Astrocyte of the cerebellum (primary cell): ENCODE measurements around the gene BRAT1.

ENCODE experiments used
- DNase-seq: peaks from one replicate; pipeline ENCODE4 v3.0.0-alpha.2; 2011; ENCODE audit warnings: low read depth
- H3K4me3 ChIP-seq: 2 replicates; pipeline ENCODE4 v1.5.1; 2011; ENCODE audit warnings: mild to moderate bottlenecking, low read depth, low read length, moderate library complexity
- in situ Hi-C: cut with HindIII; loops from 2 replicates; pipeline ENCODE4 v1.10.0; 2017; ENCODE audit warnings: low sequenced_read_pairs
- TF ChIP-seq, protein P1 (sequence below): IDR thresholded peaks from 2 replicates; pipeline ENCODE4 v1.5.1; 2012; ENCODE audit warnings: low read length, low read depth, moderate library complexity, mild to moderate bottlenecking; ENCODE audit errors: missing control alignments

BRAT1 gene

DNA sequence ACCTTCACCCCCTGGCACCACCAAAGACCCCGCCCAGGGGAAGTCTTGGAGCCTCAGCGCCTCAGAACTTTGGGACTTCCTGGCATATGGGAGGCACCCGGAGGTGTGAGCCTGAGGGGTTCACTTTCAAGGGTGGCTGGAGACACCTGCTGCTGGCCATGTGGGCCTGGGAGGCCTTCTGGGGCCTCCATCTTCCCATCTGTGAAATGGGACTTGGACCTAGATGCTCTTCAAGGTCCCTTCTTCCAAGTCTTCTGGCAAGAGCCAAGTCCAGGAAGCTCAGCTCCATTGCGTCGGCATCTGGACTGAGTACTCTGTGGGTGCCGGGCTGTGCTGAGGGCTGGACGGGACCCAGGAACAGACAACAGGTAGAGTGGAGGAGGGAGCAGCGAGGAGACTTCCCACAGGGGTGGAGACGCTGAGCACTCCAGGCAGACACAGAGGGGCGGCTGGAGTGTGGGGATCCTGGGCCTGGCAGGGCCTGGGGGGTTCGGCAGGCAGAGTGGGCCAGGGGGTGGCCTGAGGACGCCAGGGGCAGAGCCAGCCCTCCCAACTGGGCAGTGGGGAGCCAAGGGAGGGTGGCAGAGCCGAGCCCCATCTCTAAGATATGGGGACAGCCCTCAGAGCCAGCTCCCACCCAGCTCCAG is 45.1 kb downstream of the BRAT1 start:
- TF ChIP-seq, protein P1, sequence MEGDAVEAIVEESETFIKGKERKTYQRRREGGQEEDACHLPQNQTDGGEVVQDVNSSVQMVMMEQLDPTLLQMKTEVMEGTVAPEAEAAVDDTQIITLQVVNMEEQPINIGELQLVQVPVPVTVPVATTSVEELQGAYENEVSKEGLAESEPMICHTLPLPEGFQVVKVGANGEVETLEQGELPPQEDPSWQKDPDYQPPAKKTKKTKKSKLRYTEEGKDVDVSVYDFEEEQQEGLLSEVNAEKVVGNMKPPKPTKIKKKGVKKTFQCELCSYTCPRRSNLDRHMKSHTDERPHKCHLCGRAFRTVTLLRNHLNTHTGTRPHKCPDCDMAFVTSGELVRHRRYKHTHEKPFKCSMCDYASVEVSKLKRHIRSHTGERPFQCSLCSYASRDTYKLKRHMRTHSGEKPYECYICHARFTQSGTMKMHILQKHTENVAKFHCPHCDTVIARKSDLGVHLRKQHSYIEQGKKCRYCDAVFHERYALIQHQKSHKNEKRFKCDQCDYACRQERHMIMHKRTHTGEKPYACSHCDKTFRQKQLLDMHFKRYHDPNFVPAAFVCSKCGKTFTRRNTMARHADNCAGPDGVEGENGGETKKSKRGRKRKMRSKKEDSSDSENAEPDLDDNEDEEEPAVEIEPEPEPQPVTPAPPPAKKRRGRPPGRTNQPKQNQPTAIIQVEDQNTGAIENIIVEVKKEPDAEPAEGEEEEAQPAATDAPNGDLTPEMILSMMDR, result no peak
- DNase-seq, result no peak
- in situ Hi-C loops, result no loop called here
- H3K4me3 ChIP-seq, result no peak overlapping the region

DNA sequence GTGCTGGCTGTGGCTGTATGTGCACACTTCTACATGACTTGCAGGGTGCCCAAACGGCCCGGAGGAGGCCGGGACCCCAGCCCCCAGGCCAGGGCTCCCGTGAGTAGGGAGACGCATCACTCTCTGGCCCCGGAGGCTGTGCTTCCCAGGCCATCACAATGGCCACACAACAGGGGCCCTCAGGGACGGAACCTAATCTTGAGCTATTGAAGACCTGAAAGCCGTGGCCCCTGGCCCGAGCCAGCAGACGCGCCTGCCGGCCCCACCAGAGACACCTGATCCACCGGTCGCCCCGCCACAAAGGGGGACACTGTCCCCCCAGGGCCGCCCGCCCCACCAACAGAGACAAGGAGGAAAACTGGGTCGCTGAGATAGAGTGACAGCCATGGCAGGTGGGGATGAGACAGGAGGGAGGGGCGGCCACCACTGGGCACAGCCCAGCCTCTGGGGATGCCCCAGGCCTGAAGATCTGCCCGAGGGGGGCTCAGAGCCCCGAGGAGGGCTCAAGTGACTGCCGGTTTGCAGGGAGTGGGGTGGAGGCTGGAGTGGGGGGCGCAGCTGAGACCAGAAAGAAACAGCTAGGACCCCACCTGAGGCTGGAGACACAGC is 45.9 kb downstream of the BRAT1 start:
- H3K4me3 ChIP-seq, result no peak overlapping the region

DNA sequence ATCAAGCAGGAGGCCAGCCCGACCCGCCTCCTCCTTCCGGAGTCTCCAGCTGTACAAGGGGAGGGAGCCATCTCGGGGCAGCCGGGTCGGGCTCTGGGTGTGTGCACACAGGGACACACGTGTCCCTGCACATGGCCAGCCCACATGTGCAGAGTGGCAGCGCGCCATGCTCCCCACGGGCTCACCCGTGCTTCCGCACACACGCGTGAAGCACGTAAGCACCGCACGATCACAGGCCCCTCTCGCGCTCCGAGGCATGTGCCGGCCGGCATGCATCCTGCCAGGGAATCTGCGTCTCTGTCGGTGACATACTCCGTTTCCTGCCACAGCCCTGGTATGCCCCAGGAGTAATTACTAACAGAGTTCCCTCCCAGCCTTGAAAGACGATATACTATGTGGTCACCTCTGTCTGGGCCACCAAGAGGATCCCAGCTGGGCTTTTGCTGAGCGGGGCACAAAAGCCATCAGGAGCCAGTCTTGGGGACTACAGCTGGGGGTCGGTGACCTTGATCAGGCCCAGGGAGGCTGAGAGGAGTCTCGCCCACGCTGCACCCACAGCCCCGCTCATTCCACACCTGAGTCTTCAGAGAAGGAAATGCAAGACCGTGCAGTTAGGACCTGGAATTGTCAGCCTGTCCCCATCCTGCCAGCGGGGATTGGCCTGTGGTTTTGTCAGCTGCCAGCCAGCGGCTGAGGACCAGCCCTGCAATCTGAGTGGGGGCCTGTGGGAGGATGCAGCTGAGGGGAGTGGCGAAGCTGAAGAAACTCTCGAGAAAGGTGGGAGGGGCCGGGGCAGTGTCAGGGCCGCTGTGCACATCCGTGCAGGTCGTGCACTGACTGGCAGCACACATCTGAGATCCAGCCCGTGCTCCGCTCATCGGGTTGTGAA is 46.8 kb downstream of the BRAT1 start:
- DNase-seq, result no peak
- in situ Hi-C loops, result no loop called here
- TF ChIP-seq, protein P1, result no peak
- no peak overlapping the region for H3K4me3 ChIP-seq

More for the DNA sequence above, 45.9 kb downstream of the BRAT1 start:
- TF ChIP-seq, protein P1, result no peak
- DNase-seq, result no peak
- in situ Hi-C loops, result no loop called here

DNA sequence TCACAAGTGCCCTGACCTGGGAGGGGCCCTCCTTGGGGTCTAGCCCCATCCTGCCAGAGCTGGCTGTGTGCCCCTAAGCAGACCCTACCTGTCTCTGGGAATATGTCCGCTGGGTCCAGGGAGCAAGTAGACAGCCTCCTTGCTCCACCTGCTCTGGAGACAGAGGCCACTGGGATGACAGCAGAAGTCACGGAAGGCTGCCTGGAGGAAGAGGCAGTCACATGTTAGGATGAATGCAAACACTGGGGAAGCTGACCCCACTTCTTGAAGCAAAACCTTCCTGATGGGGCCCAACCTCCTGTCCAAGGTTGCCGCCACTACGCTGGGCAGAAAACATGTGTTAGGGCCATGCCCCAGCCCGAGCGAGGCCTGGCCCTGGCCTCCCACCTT is 47.4 kb downstream of the BRAT1 start:
- in situ Hi-C loops, result no loop called here
- DNase-seq, result no peak
- H3K4me3 ChIP-seq, result no peak overlapping the region
- TF ChIP-seq, protein P1, result no peak

DNA sequence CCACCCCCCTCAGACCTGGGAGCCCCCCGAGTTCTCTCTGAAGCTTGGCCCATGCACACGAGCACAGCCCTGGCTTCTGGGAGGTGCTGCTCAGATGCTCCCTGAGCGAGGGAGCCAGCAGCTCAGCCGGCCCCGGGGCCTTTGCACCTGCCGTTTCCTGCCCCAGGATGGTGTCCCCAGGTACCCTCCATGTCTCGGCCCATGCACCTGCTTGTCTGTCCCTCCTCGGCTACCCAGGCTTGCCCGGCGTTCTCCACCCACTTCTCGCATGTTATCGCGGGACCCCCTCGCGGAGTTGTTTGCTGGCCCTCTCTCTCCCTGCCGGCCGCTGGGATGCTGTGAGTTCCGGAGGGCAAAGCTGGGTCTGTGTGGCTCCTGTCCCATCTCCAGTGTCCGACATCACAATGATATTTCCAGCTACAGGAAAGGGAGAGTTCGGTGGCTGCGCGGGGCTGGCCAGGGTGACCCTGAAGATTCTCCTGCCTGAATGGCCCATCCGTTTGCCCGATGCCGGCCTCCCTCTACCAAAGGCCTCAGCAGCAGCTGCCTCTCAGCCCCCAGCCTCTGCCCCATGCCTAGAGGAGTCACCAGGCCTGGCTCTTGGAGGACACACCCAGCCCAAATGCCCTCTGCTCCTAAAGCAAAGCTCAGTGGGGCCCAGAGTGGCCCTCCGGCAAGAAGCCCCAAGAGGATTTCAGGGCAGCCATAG is 48.0 kb downstream of the BRAT1 start:
- no peak overlapping the region for H3K4me3 ChIP-seq
- no peak for DNase-seq
- TF ChIP-seq, protein P1, result no peak
- in situ Hi-C loops, result no loop called here

DNA sequence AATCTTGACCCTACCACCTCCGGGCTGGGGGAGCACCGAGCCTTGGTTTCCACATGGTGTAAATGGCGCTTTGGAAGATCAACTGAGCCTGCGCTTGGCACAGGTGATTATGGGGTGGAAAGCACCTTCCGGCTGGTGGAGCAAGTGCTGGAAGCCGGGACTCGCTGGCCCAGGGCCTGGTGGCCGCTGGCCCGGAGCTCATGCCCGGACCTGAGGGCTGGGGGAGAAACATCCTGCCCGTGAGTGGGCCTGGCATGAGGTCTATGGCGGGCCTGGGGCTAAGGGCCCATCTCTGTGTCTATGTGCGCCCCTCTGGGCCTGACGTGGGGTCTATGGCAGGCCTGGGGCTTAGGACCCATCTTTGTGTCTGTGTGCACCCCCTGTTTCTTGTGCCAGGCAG is 49.9 kb downstream of the BRAT1 start:
- DNase-seq, result no peak
- no peak overlapping the region for H3K4me3 ChIP-seq
- in situ Hi-C loops, result no loop called here
- TF ChIP-seq, protein P1, result no peak
